Stimulated activated CD4-positive, alpha-beta T cell treated with anti-CD3 and anti-CD28 coated beads, Interleukin-4, amount 100 ng/mL, for 24 hours (primary cell): Measurements from ENCODE around the gene FAM161B.
"Not testable (repeated sequence)": the region's sequence is repeated elsewhere in the genome, so short reads cannot be mapped to it uniquely, and the experiment has no call there.

Experiments
- DNase-seq: peaks from one replicate; pipeline ENCODE4 v3.0.0-alpha.2; 2020

FAM161B gene

DNA sequence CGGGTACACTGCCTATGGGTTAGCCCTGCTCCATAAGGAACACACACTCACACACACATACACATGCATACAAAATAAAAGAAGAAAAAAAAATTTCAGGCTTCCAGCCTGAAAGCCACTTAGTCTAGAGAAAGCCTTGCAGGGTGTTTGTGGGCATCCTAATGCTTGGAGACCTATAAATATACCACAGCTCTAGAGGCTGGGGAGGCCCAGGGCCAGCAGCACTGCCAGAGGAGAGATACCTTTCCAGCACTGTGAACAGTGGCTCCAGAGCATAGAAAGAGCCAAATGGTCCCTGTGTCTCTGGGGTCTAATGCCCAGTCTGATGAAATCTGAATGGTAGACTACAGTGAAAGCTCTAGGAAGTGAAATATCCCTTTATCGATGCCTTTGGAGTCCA, 12.9 kb downstream of the FAM161B start:
- no peak for DNase-seq

DNA sequence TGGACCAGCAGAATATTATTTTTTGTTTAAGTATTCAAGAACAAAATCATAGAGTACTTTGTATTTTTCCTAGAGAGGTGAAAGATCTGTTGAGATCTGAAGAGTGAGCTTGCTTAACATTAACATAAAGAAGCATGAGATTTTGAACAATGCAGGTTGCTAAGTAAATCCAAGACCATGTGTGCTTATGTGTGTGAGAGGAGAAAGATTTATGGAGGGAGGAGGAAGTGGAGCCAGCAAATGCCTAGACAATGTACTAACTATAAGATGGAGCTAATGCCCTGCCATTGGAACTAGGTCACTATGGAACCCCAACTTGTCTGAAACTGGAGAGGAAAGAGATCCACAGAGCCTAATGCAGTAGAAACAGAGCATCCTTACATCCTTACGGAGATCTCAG, 13.3 kb downstream of the FAM161B start:
- no peak for DNase-seq

DNA sequence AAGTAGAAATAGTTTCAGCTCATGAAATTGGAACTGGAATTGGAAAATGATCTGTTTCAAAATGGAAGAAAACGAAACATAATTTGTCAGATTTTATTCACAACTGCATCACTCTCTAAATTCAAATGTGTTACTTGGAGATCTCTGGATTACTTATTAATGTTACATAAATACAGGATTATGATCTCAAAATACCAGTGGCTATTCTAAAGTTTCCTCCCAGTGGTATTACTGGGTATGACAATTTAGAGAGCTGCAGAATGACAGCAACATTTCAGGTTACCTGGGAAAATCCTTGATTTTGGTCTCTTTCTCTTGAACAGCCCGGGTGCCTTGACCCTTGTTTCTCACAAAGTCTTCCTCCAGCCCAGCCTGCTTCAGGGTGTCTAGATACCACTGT, 14.2 kb downstream of the FAM161B start:
- no peak for DNase-seq

DNA sequence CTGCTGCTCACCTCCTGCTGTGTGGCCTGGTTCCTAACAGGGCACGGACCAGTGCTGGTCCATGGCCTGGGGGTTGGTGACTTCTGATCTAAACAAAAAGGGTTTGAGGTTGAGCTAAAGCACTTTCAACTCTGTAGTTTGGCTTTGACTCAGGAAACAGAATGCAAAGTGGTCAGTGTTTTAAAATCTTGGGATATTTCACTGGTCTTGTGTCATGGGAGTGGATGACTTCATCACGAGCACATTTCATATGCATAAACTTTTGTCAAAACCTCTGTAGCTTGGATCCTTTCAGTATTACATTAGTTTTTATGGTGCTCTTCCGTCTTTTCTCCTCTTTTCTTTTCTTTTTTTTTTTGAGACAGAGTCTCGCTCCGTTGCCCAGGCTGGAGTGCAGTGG, 25.6 kb downstream of the FAM161B start:
- no peak for DNase-seq

DNA sequence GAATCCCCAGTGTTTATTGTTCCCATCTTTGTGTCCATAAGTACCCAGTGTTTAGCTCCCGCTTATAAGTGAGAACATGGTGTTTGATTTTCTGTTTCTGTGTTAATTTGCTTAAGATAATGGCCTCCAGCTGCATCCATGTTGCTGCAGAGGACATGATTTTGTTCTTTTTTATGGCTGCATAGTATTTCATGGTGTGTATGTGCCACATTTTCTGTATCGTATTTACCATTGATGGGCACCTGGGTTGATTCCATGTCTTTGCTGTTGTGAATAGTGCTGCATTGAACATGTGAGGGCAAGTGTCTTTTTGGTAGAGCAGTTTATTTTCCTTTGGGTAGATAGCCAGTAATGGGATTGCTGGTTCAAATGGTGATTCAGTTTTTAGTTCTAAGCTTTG, 30.4 kb downstream of the FAM161B start:
- not testable (repeated sequence) for DNase-seq

GRCh38 chr14:73916324-73916723, 33.6 kb downstream of the FAM161B start:
- no peak for DNase-seq

GRCh38 chr14:73913256-73913655, 36.6 kb downstream of the FAM161B start:
- no peak for DNase-seq

- no peak for DNase-seq
Observed at GRCh38 chr14:73909681-73910080, 40.2 kb downstream of the FAM161B start.

GRCh38 chr14:73903028-73903427, 46.9 kb downstream of the FAM161B start:
- no peak for DNase-seq

- no peak for DNase-seq
Observed at GRCh38 chr14:73896521-73896920, 53.4 kb downstream of the FAM161B start.

- DNase-seq: no peak
Observed at GRCh38 chr14:73895939-73896338, 54.0 kb downstream of the FAM161B start.

- DNase-seq: not testable (repeated sequence)
Observed at GRCh38 chr14:73894180-73894687, 55.7 kb downstream of the FAM161B start.

- no peak for DNase-seq
Observed at GRCh38 chr14:73889376-73889775, 60.5 kb downstream of the FAM161B start.

DNA sequence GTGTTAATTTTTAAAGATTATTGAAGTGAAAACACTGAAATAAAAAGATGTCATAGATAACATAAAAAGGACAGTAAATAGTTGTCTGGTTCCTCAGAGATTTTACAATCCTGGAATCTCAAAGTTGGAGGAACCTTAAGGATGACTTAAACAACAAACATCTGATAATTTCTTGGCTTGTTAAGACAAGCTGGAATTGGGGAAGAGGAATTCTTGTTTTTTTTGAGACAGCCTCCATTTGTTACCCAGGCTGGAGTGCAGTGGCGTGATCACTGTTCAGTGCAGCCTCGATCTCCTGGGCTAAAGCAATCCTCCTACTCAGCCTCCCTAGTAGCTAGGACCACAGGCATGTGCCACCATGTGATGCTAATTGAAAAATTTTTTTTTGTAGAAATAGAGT, 60.9 kb downstream of the FAM161B start:
- no peak for DNase-seq

GRCh38 chr14:73888460-73888725, 61.5 kb downstream of the FAM161B start:
- no peak for DNase-seq

DNA sequence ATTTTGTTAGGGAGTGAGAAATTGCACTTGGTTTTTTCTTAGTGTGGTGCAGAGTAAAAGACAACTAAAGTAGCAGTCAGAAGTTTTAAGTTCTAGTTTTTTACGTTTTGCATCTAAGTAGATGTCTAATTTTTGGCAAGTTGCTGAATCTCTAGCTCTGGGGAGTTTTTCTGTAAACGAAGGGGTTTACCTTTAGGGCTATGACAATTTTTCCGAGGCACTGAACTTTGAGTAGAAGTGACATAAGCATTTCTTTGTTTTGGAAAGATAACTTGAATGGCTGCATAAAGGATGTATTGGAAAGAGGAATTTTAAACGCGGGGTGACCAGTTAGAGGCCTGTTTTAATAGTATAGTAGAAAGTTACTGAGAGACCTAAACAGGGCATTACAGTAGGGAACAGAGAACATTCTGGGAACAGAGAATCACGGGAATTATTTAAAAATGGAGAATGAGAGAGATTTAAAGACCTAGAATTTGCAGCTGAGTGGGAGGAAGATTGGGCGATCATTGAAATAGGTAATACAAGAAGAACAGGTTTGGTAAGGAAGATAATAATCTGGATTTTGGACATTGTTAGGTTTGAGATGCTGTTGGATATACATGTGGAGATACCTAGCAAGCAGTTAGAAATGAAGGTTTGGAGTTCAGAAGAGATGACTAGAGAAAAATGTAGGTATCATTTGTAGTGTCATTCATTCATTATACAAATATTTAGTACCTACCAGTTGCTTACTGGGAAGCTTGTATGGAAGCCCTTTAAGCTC, 62.0 kb downstream of the FAM161B start:
- no peak for DNase-seq

- no peak for DNase-seq
Observed at GRCh38 chr14:73887318-73887616, 62.6 kb downstream of the FAM161B start.

GRCh38 chr14:73886449-73887317, 63.2 kb downstream of the FAM161B start, which contains the start of gene ZNF410:
Gene ZNF410 (plus strand): TSS chr14:73886859. CDS start chr14:73892176, 5,317 bp downstream.
- DNase-seq: peak; percentile 94

- no peak for DNase-seq
Observed at GRCh38 chr14:73884438-73885190, 65.3 kb downstream of the FAM161B start.
